ENCODE results near the gene OR2AT4. TPM values are rescaled to one million over a fixed set of nuclear protein-coding genes. Genes with fewer than 3 reads are reported as not detected.
A peak's percentile ranks its signal among the peaks of the same experiment; 100 is the strongest.

OR2AT4 gene
- total and polyA plus RNA-seq, 2 of the 8 experiments (the other 6 are each of a cell fraction or from before 2014, with no cell fraction given), result not detected

DNA sequence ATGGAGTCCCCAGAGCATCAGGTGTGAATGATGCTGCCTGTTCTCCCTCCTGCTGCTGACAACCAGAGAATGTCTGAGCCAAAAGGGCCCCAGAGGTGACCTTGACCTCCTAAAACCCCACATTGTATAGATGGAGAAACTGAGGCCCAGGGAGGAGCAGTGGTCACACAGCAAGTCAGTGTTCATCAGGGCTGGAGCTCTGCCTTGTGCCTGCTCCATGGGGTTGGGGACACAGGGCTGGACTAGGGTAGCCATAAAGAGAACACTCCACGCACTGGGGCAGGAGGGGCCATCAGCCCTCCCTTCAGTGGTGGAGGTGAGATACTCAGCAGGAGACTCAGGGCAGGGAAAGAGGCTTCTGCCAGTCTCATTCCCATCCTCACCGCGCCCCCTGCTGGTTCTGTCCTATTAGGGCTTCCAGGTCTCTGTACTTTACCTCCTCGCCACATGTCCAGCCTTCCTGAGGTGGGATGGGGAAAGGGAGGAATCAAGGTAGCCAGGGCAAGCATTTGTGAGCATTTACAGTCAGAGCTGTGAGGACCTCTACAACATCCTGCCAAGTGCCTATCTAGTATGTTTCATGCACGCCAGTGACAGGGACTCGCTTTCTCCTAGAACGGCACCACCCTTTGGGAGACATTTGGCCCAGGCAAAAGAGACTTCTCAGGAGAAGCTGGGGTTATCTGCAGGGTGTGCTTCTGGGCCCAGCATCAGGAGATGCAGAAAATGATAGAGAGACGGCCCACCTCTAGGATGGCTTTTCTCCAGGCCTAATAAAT, 64.7 kb downstream of the OR2AT4 start (continued):
- peak; percentile 79 to 92 (median 81) for TF ChIP-seq CTCF (IDR thresholded peaks at IDR 0.05; ENCODE audit: control extremely low read depth in 1 of 3, insufficient read depth in 1 of 3, low read depth in 1 of 3, low read length in 3 of 3)
- no peak for TF ChIP-seq FOSL1 (IDR thresholded peaks at IDR 0.05; ENCODE audit: insufficient read depth, low read depth, low read length)
- TF ChIP-seq MAFK (IDR thresholded peaks at IDR 0.05; ENCODE audit: low read depth, low read length), result no peak

Other genes with a start within 250 kb of the OR2AT4 start
- gene XRRA1, start 147.8 kb downstream of the OR2AT4 start, total RNA-seq (2021; fragmentation: NEBNext Ultra II Directional; extraction: Animal tissue kit (Norgen Biotek cat#: 25700)), result 3.9 and 7.1 TPM in 2 replicates
- gene XRRA1, start 147.8 kb downstream of the OR2AT4 start, polyA plus RNA-seq (2011; rRNA removed), result 2.1 and 2.7 TPM in 2 replicates
- gene SPCS2, start 147.6 kb downstream of the OR2AT4 start, total RNA-seq (2021; fragmentation: NEBNext Ultra II Directional; extraction: Animal tissue kit (Norgen Biotek cat#: 25700)), result 161 and 166 TPM in 2 replicates
- gene SPCS2, start 147.6 kb downstream of the OR2AT4 start, polyA plus RNA-seq (2011; rRNA removed), result 58.0 and 92.7 TPM in 2 replicates
- 15.6 and 17.8 TPM in 2 replicates for gene NEU3, start 107.9 kb downstream of the OR2AT4 start, total RNA-seq (2021; fragmentation: NEBNext Ultra II Directional; extraction: Animal tissue kit (Norgen Biotek cat#: 25700))
- gene NEU3, start 107.9 kb downstream of the OR2AT4 start, polyA plus RNA-seq (2011; rRNA removed), result 8.9 and 11.9 TPM in 2 replicates
- not detected in 2 replicates for gene SLCO2B1, start 54.2 kb upstream of the OR2AT4 start, total RNA-seq (2021; fragmentation: NEBNext Ultra II Directional; extraction: Animal tissue kit (Norgen Biotek cat#: 25700))
- 0.03 and 0.14 TPM in 2 replicates for gene SLCO2B1, start 54.2 kb upstream of the OR2AT4 start, polyA plus RNA-seq (2011; rRNA removed)
- 0.25 and 0.37 TPM in 2 replicates for gene TPBGL, start 143.9 kb upstream of the OR2AT4 start, total RNA-seq (2021; fragmentation: NEBNext Ultra II Directional; extraction: Animal tissue kit (Norgen Biotek cat#: 25700))
- 0.25 and 0.26 TPM in 2 replicates for gene TPBGL, start 143.9 kb upstream of the OR2AT4 start, polyA plus RNA-seq (2011; rRNA removed)